Stimulated activated naive B cell treated with anti-CD40 and anti-IgM and Interleukin-4, amounts not matched to agents 10 μg/mL and 1 μg/mL and 100 μg/mL, for 72 hours (primary cell): Measurements from ENCODE around the gene NT5DC4.

Experiments
- ATAC-seq, 2 donors: fragments of 150-1000 bp; cut with Tn5 transposase; replicated peaks; 2 replicates each; pipeline ENCODE4 v1.10.0; 2021; ENCODE audit warnings: moderate library complexity in 1 of 2
- DNase-seq: peaks from one replicate; pipeline ENCODE4 v3.0.0; 2021
- H3K27ac Mint-ChIP-seq: one replicate; pipeline ENCODE4 v1.8.0; 2022; ENCODE audit warnings: mild to moderate bottlenecking, mixed read lengths
- H3K27me3 Mint-ChIP-seq, 2 donors: one replicate each; pipeline ENCODE4 v1.8.0; 2022; ENCODE audit warnings: mixed read lengths in 2 of 2
- H3K36me3 Mint-ChIP-seq, 2 donors: one replicate each; pipeline ENCODE4 v1.8.0; 2022; ENCODE audit warnings: mixed read lengths in 2 of 2, mild to moderate bottlenecking in 1 of 2
- H3K4me1 Mint-ChIP-seq, 2 donors: one replicate each; pipeline ENCODE4 v1.8.0; 2022; ENCODE audit warnings: mixed read lengths in 2 of 2, mild to moderate bottlenecking in 1 of 2
- H3K4me3 Mint-ChIP-seq, 2 donors: one replicate each; pipeline ENCODE4 v1.8.0; 2022; ENCODE audit warnings: mild to moderate bottlenecking in 2 of 2, mixed read lengths in 2 of 2, moderate library complexity in 1 of 2
- H3K9me3 Mint-ChIP-seq, 2 donors: one replicate each; pipeline ENCODE4 v1.8.0; 2022; ENCODE audit warnings: mixed read lengths in 2 of 2, mild to moderate bottlenecking in 1 of 2

Gene NT5DC4

GRCh38 chr2:112720785-112721184, at the start of gene NT5DC4:
TSS of gene NT5DC4 (plus strand) at chr2:112721020. CDS start at chr2:112721080, 60 bp downstream.
- peaks cover 17 to 30% of the 10 kb centered on the region in 2 donors for H3K4me1 Mint-ChIP-seq
- DNase-seq, result no peak
- no peaks in the 10 kb centered on the region for H3K27me3 Mint-ChIP-seq
- H3K9me3 Mint-ChIP-seq, result peaks cover 0 to 2% of the 10 kb centered on the region in 2 donors
- H3K36me3 Mint-ChIP-seq, result no peaks in the 10 kb centered on the region
- no peak for ATAC-seq
- no peak within 1 kb of the TSS for H3K4me3 Mint-ChIP-seq
- peak within 1 kb of the TSS; percentile 52 for H3K27ac Mint-ChIP-seq

DNA sequence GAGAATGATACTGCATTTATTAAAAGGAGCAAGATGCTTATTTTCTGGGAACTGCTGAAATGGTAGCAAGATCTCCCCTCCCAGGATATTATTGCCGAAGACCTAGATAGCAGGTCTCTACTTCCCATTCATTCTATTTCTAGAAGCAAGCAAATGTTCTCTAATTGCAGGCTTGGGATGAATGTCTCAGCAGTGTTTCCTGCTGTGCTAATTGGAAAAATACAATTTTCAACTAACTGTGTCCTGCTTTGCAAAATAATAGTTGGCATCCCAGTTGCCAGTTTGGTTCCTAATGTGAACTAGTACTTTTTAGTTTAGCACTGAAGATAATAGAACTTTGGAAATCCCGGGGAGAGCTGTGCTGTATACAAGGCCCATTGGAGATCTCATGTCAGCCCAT, 49.0 kb upstream of the NT5DC4 start:
- Mint-ChIP-seq H3K4me3 (no peak overlapping the region), H3K27ac (no peak overlapping the region), H3K4me1 (peaks cover 8 to 15% of the 10 kb centered on the region in 2 donors), H3K27me3 (peaks cover 4 to 11% of the 10 kb centered on the region in 2 donors), H3K9me3 (no peaks in the 10 kb centered on the region), H3K36me3 (peaks cover 2 to 6% of the 10 kb centered on the region in 2 donors)
- ATAC-seq, result no peak
- no peak for DNase-seq

GRCh38 chr2:112673008-112673407, 47.8 kb upstream of the NT5DC4 start:
- H3K36me3 Mint-ChIP-seq, result peaks cover 2 to 4% of the 10 kb centered on the region in 2 donors
- H3K4me3 Mint-ChIP-seq, result no peak overlapping the region
- ATAC-seq (no peak), DNase-seq (no peak)
- no peak overlapping the region for H3K27ac Mint-ChIP-seq
- no peaks in the 10 kb centered on the region for H3K9me3 Mint-ChIP-seq
- peaks cover 4 to 11% of the 10 kb centered on the region in 2 donors for H3K27me3 Mint-ChIP-seq
- H3K4me1 Mint-ChIP-seq, result peaks cover 8 to 15% of the 10 kb centered on the region in 2 donors

DNA sequence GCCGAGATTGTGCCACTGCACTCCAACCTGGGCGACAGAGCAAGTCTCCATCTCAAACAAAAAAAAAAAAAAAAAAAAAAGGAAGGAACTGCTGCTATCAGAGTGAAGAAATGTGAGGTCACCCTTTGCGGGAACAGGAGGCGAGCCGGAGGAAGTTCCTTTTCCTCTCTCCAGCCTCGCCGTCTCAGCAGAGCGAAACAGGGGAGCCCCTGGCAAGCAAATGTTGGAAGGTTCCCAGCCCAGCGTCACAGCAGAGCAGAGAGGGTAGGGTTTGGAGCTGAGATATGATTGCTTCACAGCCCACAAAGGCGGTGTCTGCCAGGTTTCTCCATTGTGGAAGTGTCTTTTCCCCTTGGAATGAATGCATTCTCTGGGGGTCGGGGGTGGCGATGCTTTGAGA, 46.6 kb upstream of the NT5DC4 start:
- Mint-ChIP-seq H3K4me3 (no peak overlapping the region), H3K4me1 (peaks cover 8 to 15% of the 10 kb centered on the region in 2 donors), H3K27ac (peak overlapping the region; percentile 47), H3K9me3 (no peaks in the 10 kb centered on the region), H3K36me3 (peaks cover 0 to 1% of the 10 kb centered on the region in 2 donors), H3K27me3 (peaks cover 4 to 11% of the 10 kb centered on the region in 2 donors)
- DNase-seq (no peak), ATAC-seq (no peak)

- H3K9me3 Mint-ChIP-seq, result no peaks in the 10 kb centered on the region
- DNase-seq, result no peak
- no peak for ATAC-seq
- H3K36me3 Mint-ChIP-seq, result no peaks in the 10 kb centered on the region
- no peak overlapping the region for H3K27ac Mint-ChIP-seq
- peaks cover 7 to 15% of the 10 kb centered on the region in 2 donors for H3K4me1 Mint-ChIP-seq
- no peak overlapping the region for H3K4me3 Mint-ChIP-seq
- no peaks in the 10 kb centered on the region for H3K27me3 Mint-ChIP-seq
Observed at GRCh38 chr2:112679484-112679883, 41.3 kb upstream of the NT5DC4 start.

- no peaks in the 10 kb centered on the region for H3K27me3 Mint-ChIP-seq
- no peaks in the 10 kb centered on the region for H3K36me3 Mint-ChIP-seq
- no peak for DNase-seq
- no peak overlapping the region for H3K27ac Mint-ChIP-seq
- no peak overlapping the region for H3K4me3 Mint-ChIP-seq
- H3K9me3 Mint-ChIP-seq, result no peaks in the 10 kb centered on the region
- H3K4me1 Mint-ChIP-seq, result peaks cover 14 to 21% of the 10 kb centered on the region in 2 donors
- no peak for ATAC-seq
Observed at GRCh38 chr2:112680666-112681101, 40.1 kb upstream of the NT5DC4 start.

DNA sequence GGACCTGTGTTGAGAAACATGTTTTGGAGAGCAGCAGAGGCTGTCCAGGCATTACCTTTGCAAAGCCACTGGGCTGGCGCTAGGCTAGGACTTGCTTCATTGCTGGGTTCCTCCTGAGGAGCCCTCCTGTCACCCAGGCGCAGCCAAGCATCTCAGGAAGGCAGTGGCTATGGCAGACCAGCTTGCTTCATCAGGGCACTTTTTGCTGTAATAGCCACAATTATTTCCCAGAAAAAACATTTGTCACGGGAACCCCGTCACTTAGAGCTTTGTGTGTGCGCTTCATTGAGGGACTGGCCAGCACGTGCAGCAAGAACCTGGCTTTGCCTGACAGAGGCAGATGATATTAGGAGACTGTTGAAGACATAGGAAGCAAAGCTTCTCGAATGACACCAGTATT, 38.7 kb upstream of the NT5DC4 start:
- DNase-seq (no peak), ATAC-seq (no peak)
- Mint-ChIP-seq H3K27ac (no peak overlapping the region), H3K9me3 (no peaks in the 10 kb centered on the region), H3K36me3 (no peaks in the 10 kb centered on the region), H3K4me3 (no peak overlapping the region), H3K4me1 (peaks cover 16 to 28% of the 10 kb centered on the region in 2 donors), H3K27me3 (no peaks in the 10 kb centered on the region)

- Mint-ChIP-seq H3K4me1 (peaks cover 19 to 36% of the 10 kb centered on the region in 2 donors), H3K27ac (no peak overlapping the region), H3K4me3 (no peak overlapping the region), H3K27me3 (no peaks in the 10 kb centered on the region), H3K36me3 (no peaks in the 10 kb centered on the region), H3K9me3 (no peaks in the 10 kb centered on the region)
- ATAC-seq, result no peak
- DNase-seq, result no peak
Observed at GRCh38 chr2:112683550-112684414, 37.0 kb upstream of the NT5DC4 start.

- DNase-seq (no peak), ATAC-seq (no peak)
- H3K27ac Mint-ChIP-seq, result no peak overlapping the region
- no peaks in the 10 kb centered on the region for H3K9me3 Mint-ChIP-seq
- no peak overlapping the region for H3K4me3 Mint-ChIP-seq
- H3K27me3 Mint-ChIP-seq, result no peaks in the 10 kb centered on the region
- H3K36me3 Mint-ChIP-seq, result no peaks in the 10 kb centered on the region
- H3K4me1 Mint-ChIP-seq, result peaks cover 21 to 37% of the 10 kb centered on the region in 2 donors
Observed at GRCh38 chr2:112684415-112684775, 36.4 kb upstream of the NT5DC4 start.

DNA sequence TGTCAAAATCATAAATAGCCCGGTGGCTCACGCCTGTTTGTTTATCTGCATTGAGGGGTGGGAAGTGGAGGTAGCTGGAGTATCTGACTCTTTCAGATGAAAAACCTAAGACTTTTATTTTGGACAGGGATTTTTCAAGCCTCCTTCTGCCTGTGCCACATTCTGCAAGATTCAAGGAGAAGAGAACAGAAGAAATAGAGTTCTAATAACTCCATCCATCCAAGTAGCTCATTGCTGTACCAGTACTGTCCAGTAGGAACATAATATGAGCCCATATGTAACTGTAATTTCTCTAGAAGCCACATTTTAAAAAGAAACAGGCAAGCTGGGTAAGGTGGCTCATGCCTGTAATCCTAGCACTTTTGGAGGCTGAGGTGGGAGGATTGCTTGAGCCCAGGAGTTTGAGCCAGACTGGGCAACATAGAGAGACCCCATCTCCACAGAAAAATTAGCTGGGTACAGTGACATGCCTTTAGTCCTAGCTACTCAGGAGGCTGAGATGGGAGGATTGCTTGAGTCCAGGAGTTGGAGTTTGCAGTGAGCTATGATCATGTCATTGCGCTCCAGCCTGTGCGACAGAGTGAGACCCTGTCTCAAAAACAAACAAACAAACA, 35.4 kb upstream of the NT5DC4 start:
- no peaks in the 10 kb centered on the region for H3K27me3 Mint-ChIP-seq
- H3K9me3 Mint-ChIP-seq, result no peaks in the 10 kb centered on the region
- peaks cover 21 to 37% of the 10 kb centered on the region in 2 donors for H3K4me1 Mint-ChIP-seq
- no peaks in the 10 kb centered on the region for H3K36me3 Mint-ChIP-seq
- no peak overlapping the region for H3K27ac Mint-ChIP-seq
- peak in 1 of 2 donors; percentile 38 for ATAC-seq
- DNase-seq, result no peak
- H3K4me3 Mint-ChIP-seq, result no peak overlapping the region

DNA sequence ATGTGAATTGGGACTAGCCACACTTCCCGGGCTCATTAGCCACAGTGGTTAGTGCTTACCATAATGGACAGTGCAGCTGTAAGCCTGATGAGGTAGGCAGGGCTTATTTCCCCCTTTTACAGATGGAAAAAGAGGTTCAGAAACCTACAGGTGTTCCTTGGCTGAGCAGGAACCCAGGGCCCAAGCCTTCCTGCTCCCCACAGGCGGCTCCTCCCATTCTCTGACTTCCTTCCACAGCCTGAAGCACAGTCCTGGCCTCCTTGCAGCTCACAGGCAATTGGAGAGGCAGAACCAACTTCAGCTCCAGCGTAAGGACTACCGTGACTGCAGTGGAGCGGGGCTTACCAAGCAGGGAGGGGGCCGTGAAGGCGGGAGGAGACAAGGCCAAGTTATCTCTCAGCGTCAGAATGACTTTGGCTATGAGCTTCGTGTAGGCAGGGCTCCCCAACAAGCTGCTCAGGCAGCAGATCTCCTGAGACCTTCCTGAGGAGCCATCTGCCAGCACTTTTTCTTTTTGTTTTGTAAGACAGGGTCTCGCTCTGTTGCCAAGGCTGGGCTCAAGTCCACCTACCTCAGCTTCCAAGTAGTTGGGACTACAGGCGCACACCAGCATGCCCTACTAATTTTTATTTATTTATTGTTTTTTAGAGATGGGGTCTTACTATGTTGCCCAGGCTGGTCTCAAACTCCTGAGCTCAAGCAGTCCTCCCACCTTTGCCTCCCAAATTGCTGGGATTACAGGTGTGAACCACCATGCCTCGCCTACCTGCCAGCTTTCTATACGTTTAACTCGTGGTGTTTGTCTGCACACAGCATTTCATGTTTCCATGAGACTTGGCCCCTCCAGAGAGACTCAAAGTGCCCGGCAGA, 34.2 kb upstream of the NT5DC4 start:
- DNase-seq (no peak), ATAC-seq (peak; percentile 73 to 76)
- peaks cover 25 to 48% of the 10 kb centered on the region in 2 donors for H3K4me1 Mint-ChIP-seq
- no peaks in the 10 kb centered on the region for H3K36me3 Mint-ChIP-seq
- H3K9me3 Mint-ChIP-seq, result no peaks in the 10 kb centered on the region
- H3K27ac Mint-ChIP-seq, result peak overlapping the region; percentile 31
- no peaks in the 10 kb centered on the region for H3K27me3 Mint-ChIP-seq
- no peak overlapping the region for H3K4me3 Mint-ChIP-seq

- H3K4me3 Mint-ChIP-seq, result no peak overlapping the region
- H3K27me3 Mint-ChIP-seq, result no peaks in the 10 kb centered on the region
- H3K36me3 Mint-ChIP-seq, result no peaks in the 10 kb centered on the region
- ATAC-seq, result no peak
- H3K9me3 Mint-ChIP-seq, result no peaks in the 10 kb centered on the region
- DNase-seq, result no peak
- no peak overlapping the region for H3K27ac Mint-ChIP-seq
- peaks cover 33 to 57% of the 10 kb centered on the region in 2 donors for H3K4me1 Mint-ChIP-seq
Observed at GRCh38 chr2:112687522-112687921, 33.3 kb upstream of the NT5DC4 start.

GRCh38 chr2:112688086-112688880, 32.5 kb upstream of the NT5DC4 start:
- no peaks in the 10 kb centered on the region for H3K9me3 Mint-ChIP-seq
- H3K36me3 Mint-ChIP-seq, result no peaks in the 10 kb centered on the region
- H3K27me3 Mint-ChIP-seq, result no peaks in the 10 kb centered on the region
- H3K4me3 Mint-ChIP-seq, result no peak overlapping the region
- peaks cover 40 to 65% of the 10 kb centered on the region in 2 donors for H3K4me1 Mint-ChIP-seq
- peak overlapping the region; percentile 14 for H3K27ac Mint-ChIP-seq
- ATAC-seq (no peak), DNase-seq (no peak)
